Activated naive CD8-positive, alpha-beta T cell treated with anti-CD3 and anti-CD28 coated beads for 36 hours (primary cell): ENCODE data around the gene PTX3. TPM values are rescaled to one million over a fixed set of nuclear protein-coding genes. Genes with fewer than 3 reads are reported as not detected.

Experiments
- DNase-seq: peaks from one replicate; pipeline ENCODE4 v3.0.0; 2021
- H3K27ac Mint-ChIP-seq: one replicate; pipeline ENCODE4 v1.8.0; 2022; ENCODE audit warnings: mild to moderate bottlenecking, moderate library complexity, mixed read lengths
- H3K27me3 Mint-ChIP-seq: one replicate; pipeline ENCODE4 v1.8.0; 2022; ENCODE audit warnings: mild to moderate bottlenecking, mixed read lengths
- H3K36me3 Mint-ChIP-seq: one replicate; pipeline ENCODE4 v1.8.0; 2021; ENCODE audit warnings: mild to moderate bottlenecking, mixed read lengths
- H3K4me1 Mint-ChIP-seq: one replicate; pipeline ENCODE4 v1.8.0; 2021; ENCODE audit warnings: mixed read lengths
- H3K4me3 Mint-ChIP-seq: one replicate; pipeline ENCODE4 v1.8.0; 2022; ENCODE audit warnings: mild to moderate bottlenecking, moderate library complexity, mixed read lengths
- H3K9me3 Mint-ChIP-seq: one replicate; pipeline ENCODE4 v1.8.0; 2022; ENCODE audit warnings: mixed read lengths
- total RNA-seq, 2 experiments: library from RNA; stranded (reverse); gene quantifications; one replicate each; pipeline ENCODE4 v1.2.3, GENCODE V29; 2021

Gene PTX3
- total RNA-seq, result under 1 TPM in 1 of 2 experiments, not detected in 1; 0.25 TPM

DNA sequence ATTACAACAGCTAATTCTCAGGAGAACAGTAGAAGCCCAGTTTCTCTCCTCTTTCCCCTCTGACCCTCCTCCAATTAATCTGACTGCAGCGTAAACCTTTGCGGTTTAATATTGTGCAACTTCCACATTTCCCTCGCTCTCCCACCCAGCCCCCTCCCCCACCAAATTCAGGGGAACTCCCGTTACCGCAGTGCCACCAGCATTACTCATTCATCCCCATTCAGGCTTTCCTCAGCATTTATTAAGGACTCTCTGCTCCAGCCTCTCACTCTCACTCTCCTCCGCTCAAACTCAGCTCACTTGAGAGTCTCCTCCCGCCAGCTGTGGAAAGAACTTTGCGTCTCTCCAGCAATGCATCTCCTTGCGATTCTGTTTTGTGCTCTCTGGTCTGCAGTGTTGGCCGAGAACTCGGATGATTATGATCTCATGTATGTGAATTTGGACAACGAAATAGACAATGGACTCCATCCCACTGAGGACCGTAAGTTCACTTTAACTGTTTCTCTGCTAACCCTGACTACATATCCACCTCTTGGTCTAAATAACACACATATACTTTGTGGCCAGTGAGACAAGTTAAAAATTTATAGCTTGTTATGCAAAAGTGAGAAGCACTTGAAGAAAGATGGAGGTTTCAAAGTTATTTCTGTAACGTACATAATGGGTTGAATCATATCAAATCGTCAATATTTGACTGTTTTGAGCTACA, at the start of gene PTX3:
Gene PTX3 (plus strand): TSS at position 268 of the 709 bp plus-strand sequence. CDS start 84 bp downstream, at position 352.
- H3K4me1 Mint-ChIP-seq, result peaks cover 13% of the 10 kb centered on the region
- H3K4me3 Mint-ChIP-seq, result peak within 1 kb of the TSS; percentile 64
- DNase-seq, result peak; percentile 2
- no peaks in the 10 kb centered on the region for H3K36me3 Mint-ChIP-seq
- H3K27me3 Mint-ChIP-seq, result peaks cover 46% of the 10 kb centered on the region
- H3K27ac Mint-ChIP-seq, result no peak within 1 kb of the TSS
- no peaks in the 10 kb centered on the region for H3K9me3 Mint-ChIP-seq

DNA sequence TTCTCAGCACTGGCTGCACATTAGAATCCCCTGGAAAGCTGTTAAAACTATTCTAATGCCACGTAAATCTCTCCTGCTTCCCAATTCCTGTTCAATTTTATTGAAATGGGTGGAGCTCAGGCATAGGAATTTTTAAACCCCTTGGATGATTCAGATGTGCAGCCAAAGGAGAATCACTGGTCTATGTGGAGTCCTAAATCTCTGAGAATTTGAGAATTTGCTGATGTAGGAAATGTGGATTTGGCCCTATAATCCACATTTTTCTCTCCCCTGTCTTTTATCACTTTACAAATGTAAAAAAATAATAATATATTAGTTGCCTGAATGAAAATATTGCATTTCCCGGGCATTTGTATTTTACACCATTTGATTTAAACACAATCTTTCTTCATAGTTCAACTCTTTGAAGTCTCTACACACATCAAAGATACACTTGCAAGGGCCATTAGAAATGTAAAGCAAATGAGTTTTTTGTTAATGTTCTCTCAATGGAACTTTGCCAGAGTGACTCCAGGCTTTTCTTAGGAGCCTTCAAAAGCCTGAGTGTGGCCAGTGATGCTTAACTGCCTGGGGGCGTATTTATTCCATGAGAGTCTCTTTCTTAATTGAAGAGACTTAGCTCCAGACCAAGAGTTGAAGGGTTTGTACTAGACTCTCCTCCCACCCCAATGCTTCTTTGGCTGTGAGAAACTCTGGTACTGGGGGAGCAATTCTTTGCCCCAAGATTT, 48.8 kb upstream of the PTX3 start:
- H3K27me3 Mint-ChIP-seq, result no peaks in the 10 kb centered on the region
- DNase-seq, result no peak
- no peaks in the 10 kb centered on the region for H3K4me1 Mint-ChIP-seq
- H3K36me3 Mint-ChIP-seq, result peaks cover 9% of the 10 kb centered on the region
- no peak overlapping the region for H3K4me3 Mint-ChIP-seq
- peaks cover 8% of the 10 kb centered on the region for H3K9me3 Mint-ChIP-seq
- no peak overlapping the region for H3K27ac Mint-ChIP-seq

- peaks cover 9% of the 10 kb centered on the region for H3K36me3 Mint-ChIP-seq
- H3K27ac Mint-ChIP-seq, result no peak overlapping the region
- no peak for DNase-seq
- no peaks in the 10 kb centered on the region for H3K4me1 Mint-ChIP-seq
- H3K27me3 Mint-ChIP-seq, result no peaks in the 10 kb centered on the region
- peaks cover 8% of the 10 kb centered on the region for H3K9me3 Mint-ChIP-seq
- no peak overlapping the region for H3K4me3 Mint-ChIP-seq
Measured at GRCh38 chr3:157388976-157389375, 47.7 kb upstream of the PTX3 start.

GRCh38 chr3:157390713-157391515, 45.7 kb upstream of the PTX3 start:
- H3K9me3 Mint-ChIP-seq, result peaks cover 8% of the 10 kb centered on the region
- H3K4me1 Mint-ChIP-seq, result no peaks in the 10 kb centered on the region
- peaks cover 9% of the 10 kb centered on the region for H3K36me3 Mint-ChIP-seq
- H3K27me3 Mint-ChIP-seq, result no peaks in the 10 kb centered on the region
- DNase-seq, result no peak
- no peak overlapping the region for H3K27ac Mint-ChIP-seq
- H3K4me3 Mint-ChIP-seq, result no peak overlapping the region

DNA sequence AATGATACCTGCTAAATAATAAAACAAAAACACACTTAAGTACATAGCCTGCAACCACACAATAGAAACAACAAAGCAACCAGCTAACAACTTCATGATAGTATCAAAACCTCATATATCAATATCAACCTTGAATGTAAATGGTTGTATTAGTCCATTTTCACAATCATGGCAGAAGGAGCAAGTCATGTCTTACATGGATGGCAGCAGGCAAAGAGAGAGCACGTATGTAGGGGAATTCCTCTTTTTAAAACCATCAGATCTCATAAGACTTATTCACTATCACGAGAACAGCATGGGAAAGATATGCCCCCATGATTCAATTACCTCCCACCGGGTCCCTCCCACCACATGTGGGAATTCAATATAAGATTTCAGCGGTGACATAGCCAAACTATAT, 44.5 kb upstream of the PTX3 start:
- Mint-ChIP-seq H3K9me3 (peaks cover 8% of the 10 kb centered on the region), H3K36me3 (peaks cover 9% of the 10 kb centered on the region), H3K27ac (no peak overlapping the region), H3K4me1 (no peaks in the 10 kb centered on the region), H3K27me3 (no peaks in the 10 kb centered on the region), H3K4me3 (no peak overlapping the region)
- DNase-seq, result no peak

DNA sequence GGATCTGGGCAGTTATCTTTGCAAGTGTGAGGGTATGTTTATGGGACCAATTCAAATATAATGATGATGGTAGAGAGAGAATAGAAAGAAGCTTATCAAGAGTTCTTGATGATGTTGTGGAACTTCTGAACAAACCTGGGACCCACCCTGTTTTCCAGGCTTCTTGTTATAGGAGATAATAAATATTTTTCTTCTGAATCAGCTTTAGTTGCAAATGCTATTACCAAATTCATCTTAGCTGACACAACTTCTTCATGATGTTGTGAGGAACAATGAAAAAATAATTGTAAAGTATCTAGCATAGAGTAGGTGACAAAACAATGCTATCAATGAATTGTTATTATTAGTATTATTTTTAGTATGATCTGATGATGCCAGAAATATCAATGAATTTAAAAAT, 43.5 kb upstream of the PTX3 start:
- Mint-ChIP-seq H3K4me1 (no peaks in the 10 kb centered on the region), H3K36me3 (peaks cover 9% of the 10 kb centered on the region), H3K27ac (no peak overlapping the region), H3K27me3 (no peaks in the 10 kb centered on the region), H3K9me3 (peaks cover 8% of the 10 kb centered on the region), H3K4me3 (no peak overlapping the region)
- DNase-seq, result no peak

GRCh38 chr3:157394411-157394810, 42.2 kb upstream of the PTX3 start:
- DNase-seq, result no peak
- peaks cover 9% of the 10 kb centered on the region for H3K36me3 Mint-ChIP-seq
- H3K9me3 Mint-ChIP-seq, result peaks cover 8% of the 10 kb centered on the region
- H3K4me3 Mint-ChIP-seq, result no peak overlapping the region
- no peak overlapping the region for H3K27ac Mint-ChIP-seq
- no peaks in the 10 kb centered on the region for H3K4me1 Mint-ChIP-seq
- H3K27me3 Mint-ChIP-seq, result no peaks in the 10 kb centered on the region

- no peaks in the 10 kb centered on the region for H3K27me3 Mint-ChIP-seq
- H3K4me3 Mint-ChIP-seq, result no peak overlapping the region
- no peaks in the 10 kb centered on the region for H3K36me3 Mint-ChIP-seq
- no peak overlapping the region for H3K27ac Mint-ChIP-seq
- no peaks in the 10 kb centered on the region for H3K9me3 Mint-ChIP-seq
- no peaks in the 10 kb centered on the region for H3K4me1 Mint-ChIP-seq
- DNase-seq, result no peak
Measured at GRCh38 chr3:157398598-157398997, 38.1 kb upstream of the PTX3 start.

GRCh38 chr3:157404381-157404780, 32.3 kb upstream of the PTX3 start:
- Mint-ChIP-seq H3K27ac (no peak overlapping the region), H3K9me3 (no peaks in the 10 kb centered on the region), H3K4me1 (no peaks in the 10 kb centered on the region), H3K27me3 (no peaks in the 10 kb centered on the region), H3K4me3 (no peak overlapping the region), H3K36me3 (no peaks in the 10 kb centered on the region)
- no peak for DNase-seq

DNA sequence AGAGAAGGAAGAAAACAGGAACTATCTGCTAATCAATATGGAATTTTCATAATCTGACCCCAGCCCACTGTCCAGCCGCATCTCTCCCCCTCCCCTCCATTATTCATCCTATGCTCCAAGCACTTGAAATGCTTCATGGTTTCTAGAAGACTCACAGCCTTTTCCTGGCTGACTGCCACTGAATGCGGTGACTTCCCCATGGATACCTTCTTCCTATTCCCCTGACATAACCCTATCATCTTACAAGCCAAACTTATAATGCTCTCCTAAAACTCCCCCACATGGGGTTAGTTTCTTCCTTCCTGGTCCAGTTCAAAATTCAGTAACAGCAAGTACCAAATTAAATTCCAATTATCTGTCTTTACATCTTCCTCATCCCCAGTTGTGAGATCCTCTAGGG, 31.2 kb upstream of the PTX3 start:
- no peaks in the 10 kb centered on the region for H3K9me3 Mint-ChIP-seq
- no peaks in the 10 kb centered on the region for H3K27me3 Mint-ChIP-seq
- H3K27ac Mint-ChIP-seq, result no peak overlapping the region
- no peak for DNase-seq
- H3K4me3 Mint-ChIP-seq, result no peak overlapping the region
- H3K36me3 Mint-ChIP-seq, result no peaks in the 10 kb centered on the region
- H3K4me1 Mint-ChIP-seq, result no peaks in the 10 kb centered on the region

GRCh38 chr3:157406394-157406793, 30.3 kb upstream of the PTX3 start:
- Mint-ChIP-seq H3K27me3 (no peaks in the 10 kb centered on the region), H3K4me1 (no peaks in the 10 kb centered on the region), H3K36me3 (peaks cover 2% of the 10 kb centered on the region), H3K27ac (no peak overlapping the region), H3K9me3 (no peaks in the 10 kb centered on the region), H3K4me3 (no peak overlapping the region)
- DNase-seq, result no peak

- Mint-ChIP-seq H3K36me3 (peaks cover 2% of the 10 kb centered on the region), H3K27me3 (no peaks in the 10 kb centered on the region), H3K9me3 (no peaks in the 10 kb centered on the region), H3K4me1 (no peaks in the 10 kb centered on the region), H3K27ac (no peak overlapping the region), H3K4me3 (no peak overlapping the region)
- DNase-seq, result no peak
Measured at GRCh38 chr3:157407769-157408168, 28.9 kb upstream of the PTX3 start.

DNA sequence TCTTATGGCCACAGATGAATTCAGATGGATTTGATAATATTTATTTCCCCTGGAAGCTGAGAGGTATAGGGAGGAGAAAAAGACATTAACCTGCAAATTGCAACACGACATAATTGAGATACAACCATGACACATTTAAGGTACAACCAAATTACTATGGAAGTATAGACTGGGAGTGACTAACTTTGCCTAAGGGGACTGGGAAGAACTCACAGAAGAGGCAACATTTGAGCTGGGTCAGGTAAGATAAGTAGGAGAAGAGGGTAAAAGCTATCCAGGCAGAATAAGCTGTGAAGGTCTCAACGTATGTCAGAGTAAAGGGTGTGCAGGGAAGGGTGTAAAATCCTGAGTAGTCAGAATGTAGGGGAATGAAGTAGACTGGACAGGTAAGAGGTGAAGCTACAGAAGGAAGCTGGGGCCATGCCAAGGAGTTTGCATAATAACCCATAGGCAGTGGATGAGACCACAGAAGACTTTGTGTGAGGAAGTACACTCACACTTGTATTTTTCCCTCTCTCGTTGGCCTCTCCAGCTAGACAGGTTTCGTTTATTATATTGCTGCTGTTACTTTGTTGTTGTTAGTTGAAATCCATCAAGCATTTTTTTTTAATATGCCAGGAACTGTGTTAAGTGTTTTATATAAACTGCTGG, 28.0 kb upstream of the PTX3 start:
- Mint-ChIP-seq H3K4me3 (no peak overlapping the region), H3K9me3 (no peaks in the 10 kb centered on the region), H3K4me1 (no peaks in the 10 kb centered on the region), H3K27me3 (no peaks in the 10 kb centered on the region), H3K36me3 (peaks cover 2% of the 10 kb centered on the region), H3K27ac (no peak overlapping the region)
- DNase-seq, result no peak

DNA sequence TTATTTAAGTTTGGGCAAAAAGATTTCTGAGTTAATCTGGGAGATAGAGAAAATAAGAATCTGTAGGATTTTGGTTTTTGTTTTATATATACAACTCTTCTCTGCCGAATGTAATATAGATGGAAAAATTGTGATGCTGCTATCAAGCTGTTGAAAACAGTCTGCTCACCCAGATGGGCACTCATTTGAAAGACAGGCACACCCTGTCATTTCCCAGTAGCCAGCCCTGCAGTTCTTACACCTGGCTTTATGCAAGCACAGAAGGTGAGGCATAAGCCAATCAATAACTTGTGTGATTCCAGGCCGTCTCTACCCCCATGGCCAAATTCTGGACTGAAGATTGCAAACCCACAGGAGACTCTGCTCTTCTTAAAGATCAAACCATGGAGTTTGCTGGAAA, 27.1 kb upstream of the PTX3 start:
- DNase-seq, result no peak
- Mint-ChIP-seq H3K27ac (no peak overlapping the region), H3K4me3 (no peak overlapping the region), H3K36me3 (peaks cover 2% of the 10 kb centered on the region), H3K9me3 (no peaks in the 10 kb centered on the region), H3K4me1 (no peaks in the 10 kb centered on the region), H3K27me3 (no peaks in the 10 kb centered on the region)

DNA sequence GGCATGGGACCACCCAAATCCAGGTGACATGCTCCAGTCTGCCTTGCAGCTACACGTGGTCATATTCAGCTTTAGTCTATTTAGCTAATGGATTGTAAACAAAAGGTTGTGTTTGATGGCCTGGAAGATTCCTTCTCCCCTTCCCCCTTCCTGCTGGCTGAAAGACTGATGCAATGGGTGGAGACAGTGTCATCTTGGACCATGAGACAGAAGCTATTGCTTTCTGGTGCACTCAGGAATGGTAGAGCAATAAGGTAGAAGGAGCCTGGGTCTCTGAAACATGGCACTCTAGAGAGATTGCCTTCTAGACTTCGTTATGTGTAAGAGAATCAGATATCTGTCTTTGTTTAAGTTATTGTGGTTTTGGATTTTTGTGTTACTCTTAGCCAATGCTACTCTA, 25.7 kb upstream of the PTX3 start:
- Mint-ChIP-seq H3K4me3 (no peak overlapping the region), H3K36me3 (peaks cover 2% of the 10 kb centered on the region), H3K9me3 (no peaks in the 10 kb centered on the region), H3K27me3 (peaks cover 3% of the 10 kb centered on the region), H3K27ac (no peak overlapping the region), H3K4me1 (no peaks in the 10 kb centered on the region)
- DNase-seq, result no peak
